ENCODE results near the gene ATP5PO.

DNA sequence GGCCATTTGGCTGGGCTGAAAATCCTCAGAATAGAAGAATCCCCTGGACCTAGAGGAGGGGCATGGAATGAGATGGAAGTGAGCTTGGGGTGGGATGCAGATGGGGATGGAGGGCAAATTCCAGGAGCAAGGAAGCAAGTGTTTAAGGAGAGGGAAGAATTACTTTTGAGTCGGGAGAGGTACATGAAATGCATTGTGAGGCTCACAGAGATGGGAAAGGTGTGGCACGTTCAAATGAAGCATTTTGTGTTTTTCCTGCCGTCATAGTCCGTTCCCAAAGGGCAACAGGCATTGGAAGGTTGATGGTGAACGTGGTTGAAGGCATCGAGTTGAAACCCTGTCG, 30.5 kb downstream of the ATP5PO start:
- TF ChIP-seq PATZ1 (CRISPR knock-in tag; IDR thresholded peaks at IDR 0.05; ENCODE audit: borderline replicate concordance), result no peak
- TF ChIP-seq ZNF70 (CRISPR knock-in tag; IDR thresholded peaks at IDR 0.05), result no peak
- TF ChIP-seq ZFP3 (CRISPR knock-in tag; IDR thresholded peaks at IDR 0.05), result no peak
- TF ChIP-seq GLIS3 (CRISPR knock-in tag; IDR thresholded peaks at IDR 0.05), result no peak
- no peak for TF ChIP-seq TSHZ2 (CRISPR knock-in tag; IDR thresholded peaks at IDR 0.05)
- no peak for TF ChIP-seq PPARA (CRISPR knock-in tag; IDR thresholded peaks at IDR 0.05; ENCODE audit: borderline replicate concordance)
- no peak for TF ChIP-seq ZC3H10 (CRISPR knock-in tag; IDR thresholded peaks at IDR 0.05)
- TF ChIP-seq ARNTL (CRISPR knock-in tag; IDR thresholded peaks at IDR 0.05; ENCODE audit: borderline replicate concordance, low read depth), result no peak
- TF ChIP-seq CSDC2 (CRISPR knock-in tag; IDR thresholded peaks at IDR 0.05), result no peak
- TF ChIP-seq ZNF8 (CRISPR knock-in tag; IDR thresholded peaks at IDR 0.05), result no peak
- TF ChIP-seq ZFP30 (CRISPR knock-in tag; IDR thresholded peaks at IDR 0.05), result no peak
- no peak for TF ChIP-seq SNAI2 (CRISPR knock-in tag; IDR thresholded peaks at IDR 0.05)
- TF ChIP-seq OSR1 (CRISPR knock-in tag; IDR thresholded peaks at IDR 0.05), result no peak

Measured in SK-N-SH treated with all-trans-retinoic acid at 6 μM for 48 hours (cell line).